Measurements from ENCODE around the gene TNFSF4.

TNFSF4 gene

GRCh38 chr1:173210283-173210682 lies 3.2 kb upstream of the TNFSF4 start:
- in situ Hi-C loops (cut with HindIII; ENCODE audit: low pct_ligation_motif_present, low sequenced_read_pairs) = loop anchor here (25.0 kb wide), 1 partner anchor 448 kb away; no protein-coding TSS in a partner anchor
- H3K27me3 ChIP-seq (replicated peaks) = no peaks in the 10 kb centered on the region
- no peak for DNase-seq
- no peak overlapping the region for H3K27ac ChIP-seq
- H3K36me3 ChIP-seq (replicated peaks) = no peaks in the 10 kb centered on the region
- TF ChIP-seq CTCF (IDR thresholded peaks at IDR 0.05; ENCODE audit: low read depth, low read length, missing control alignments) = no peak
- no peak overlapping the region for H3K4me3 ChIP-seq (ENCODE audit: low read depth, low read length)

GRCh38 chr1:173208868-173209267 lies 1.7 kb upstream of the TNFSF4 start:
- in situ Hi-C loops (cut with HindIII; ENCODE audit: low pct_ligation_motif_present, low sequenced_read_pairs) = loop anchor here (25.0 kb wide), 1 partner anchor 447 kb away; no protein-coding TSS in a partner anchor
- no peak for DNase-seq
- TF ChIP-seq CTCF (IDR thresholded peaks at IDR 0.05; ENCODE audit: low read depth, low read length, missing control alignments) = no peak
- Histone ChIP-seq H3K27me3 (replicated peaks) (no peaks in the 10 kb centered on the region), H3K36me3 (replicated peaks) (no peaks in the 10 kb centered on the region), H3K4me3 (ENCODE audit: low read depth, low read length) (no peak overlapping the region), H3K27ac (no peak overlapping the region)

- DNase-seq = peak; percentile 34
- H3K36me3 ChIP-seq (replicated peaks) = no peaks in the 10 kb centered on the region
- no peaks in the 10 kb centered on the region for H3K27me3 ChIP-seq (replicated peaks)
- H3K4me3 ChIP-seq (ENCODE audit: low read depth, low read length) = no peak overlapping the region
- in situ Hi-C loops (cut with HindIII; ENCODE audit: low pct_ligation_motif_present, low sequenced_read_pairs) = loop anchor here (25.0 kb wide), 1 partner anchor 446 kb away; no protein-coding TSS in a partner anchor
- peak overlapping the region; percentile 38 for H3K27ac ChIP-seq
- TF ChIP-seq CTCF (IDR thresholded peaks at IDR 0.05; ENCODE audit: low read depth, low read length, missing control alignments) = no peak
These were observed 1.0 kb upstream of the TNFSF4 start for GRCh38 chr1:173208146-173208545.

- Histone ChIP-seq H3K27ac (peak overlapping the region; percentile 89), H3K4me3 (ENCODE audit: low read depth, low read length) (no peak overlapping the region), H3K27me3 (replicated peaks) (no peaks in the 10 kb centered on the region), H3K36me3 (replicated peaks) (no peaks in the 10 kb centered on the region)
- no peak for TF ChIP-seq CTCF (IDR thresholded peaks at IDR 0.05; ENCODE audit: low read depth, low read length, missing control alignments)
- in situ Hi-C loops (cut with HindIII; ENCODE audit: low pct_ligation_motif_present, low sequenced_read_pairs) = loop anchor here (25.0 kb wide), 1 partner anchor 443 kb away; no protein-coding TSS in a partner anchor
- DNase-seq = peak; percentile 88
These were observed 1.7 kb downstream of the TNFSF4 start for GRCh38 chr1:173205146-173206051.

- TF ChIP-seq CTCF (IDR thresholded peaks at IDR 0.05; ENCODE audit: low read depth, low read length, missing control alignments) = no peak
- DNase-seq = peak; percentile 34
- in situ Hi-C loops (cut with HindIII; ENCODE audit: low pct_ligation_motif_present, low sequenced_read_pairs) = loop anchor here (25.0 kb wide), 1 partner anchor 442 kb away; no protein-coding TSS in a partner anchor
- peak overlapping the region; percentile 89 for H3K27ac ChIP-seq
- H3K36me3 ChIP-seq (replicated peaks) = no peaks in the 10 kb centered on the region
- H3K4me3 ChIP-seq (ENCODE audit: low read depth, low read length) = no peak overlapping the region
- no peaks in the 10 kb centered on the region for H3K27me3 ChIP-seq (replicated peaks)
These were observed 2.4 kb downstream of the TNFSF4 start for GRCh38 chr1:173204693-173205092.
